SK-N-SH (cell line): Measurements from ENCODE around the gene HOXC11. TPM values are rescaled to one million over a fixed set of nuclear protein-coding genes. Genes with fewer than 3 reads are reported as not detected.
A peak's percentile ranks its signal among the peaks of the same experiment; 100 is the strongest.

ENCODE experiments used
- CTCF ChIA-PET: fragments of 300-600, 350-600 bp; formaldehyde crosslinking; extraction: SDS; loops from one replicate; lab custom pipeline; 2021; lab: Yijun Ruan, JAX
- POLR2A ChIA-PET: fragments of 350-600 bp; sonication (Branson Sonifier 250); formaldehyde crosslinking; extraction: SDS; loops from one replicate; lab custom pipeline; 2020; ENCODE audit warnings: antibody characterized with exemption, inconsistent platforms; lab: Yijun Ruan, JAX
- DNase-seq: peaks from one replicate; pipeline ENCODE4 v3.0.0; 2012
- H2AFZ ChIP-seq: fragments of 200-600 bp; sonication (generic); 2 replicates; pipeline ENCODE4 v1.8.1; 2016; ENCODE audit warnings: antibody characterized with exemption, mild to moderate bottlenecking, low read depth
- H3F3A ChIP-seq: fragments of 200-600 bp; sonication (generic); replicated peaks from 2 replicates; pipeline ENCODE3; 2016; ENCODE audit warnings: antibody characterized with exemption, mild to moderate bottlenecking; ENCODE audit not compliant: insufficient read depth
- H3K27ac ChIP-seq, 2 experiments: fragments of 200-500 bp in 1 of 2; fragments of 200-600 bp in 1 of 2; sonication (Bioruptor generic) in 1 of 2; sonication (generic), shearing (Covaris generic) in 1 of 2; 2 replicates each; pipeline versions ENCODE4 v1.5.1 to v1.6.1; 2014 to 2016; ENCODE audit warnings: low read depth in 2 of 2, inconsistent platforms in 1 of 2, low read length in 1 of 2, mild to moderate bottlenecking in 1 of 2, mixed read lengths in 1 of 2
- H3K27me3 ChIP-seq: fragments of 200-600 bp; sonication (generic), shearing (Covaris generic); 2 replicates; pipeline ENCODE4 v1.6.1; 2016; ENCODE audit warnings: mixed run types; ENCODE audit not compliant: insufficient read depth
- H3K36me3 ChIP-seq, 2 experiments: fragments of 200-500 bp in 1 of 2; fragments of 200-600 bp in 1 of 2; sonication (Bioruptor generic) in 1 of 2; sonication (generic) in 1 of 2; replicated peaks in 1 of 2; 2 replicates each; pipeline versions ENCODE3 to v1.5.1; 2014 to 2016; ENCODE audit warnings: low read length in 1 of 2, mild to moderate bottlenecking in 1 of 2; ENCODE audit not compliant: insufficient read depth in 2 of 2, control insufficient read depth in 1 of 2
- H3K4me1 ChIP-seq, 2 experiments: fragments of 200-500 bp in 1 of 2; fragments of 200-600 bp in 1 of 2; sonication (Bioruptor generic) in 1 of 2; sonication (generic), shearing (Covaris generic) in 1 of 2; 2 replicates each; pipeline versions ENCODE4 v1.5.1 to v1.6.1; 2014 to 2016; ENCODE audit warnings: low read depth in 1 of 2, low read length in 1 of 2, mixed run types in 1 of 2; ENCODE audit not compliant: insufficient read depth in 2 of 2, control insufficient read depth in 1 of 2
- H3K4me2 ChIP-seq: fragments of 200-600 bp; sonication (generic), shearing (Covaris generic); 2 replicates; pipeline ENCODE4 v1.6.1; 2017; ENCODE audit warnings: mixed run types
- H3K4me3 ChIP-seq, 2 experiments: fragments of 200-500 bp in 1 of 2; fragments of 200-600 bp in 1 of 2; sonication (Bioruptor generic) in 1 of 2; sonication (generic), shearing (Covaris generic) in 1 of 2; 2 replicates each; pipeline versions ENCODE4 v1.5.1 to v1.8.1; 2014 to 2016; ENCODE audit warnings: low read depth in 2 of 2, inconsistent platforms in 1 of 2, low read length in 1 of 2, mild to moderate bottlenecking in 1 of 2, mixed read lengths in 1 of 2, moderate library complexity in 1 of 2
- H3K79me2 ChIP-seq: fragments of 200-600 bp; sonication (generic); 2 replicates; pipeline ENCODE4 v1.8.1; 2017; ENCODE audit warnings: mild to moderate bottlenecking; ENCODE audit not compliant: insufficient read depth
- H3K9ac ChIP-seq: fragments of 200-600 bp; sonication (generic); 2 replicates; pipeline ENCODE4 v1.6.1; 2017; ENCODE audit warnings: mixed run types
- H3K9me2 ChIP-seq: fragments of 200-600 bp; sonication (generic); 2 replicates; pipeline ENCODE4 v1.6.1; 2017; ENCODE audit warnings: mixed run types
- H3K9me3 ChIP-seq: fragments of 200-600 bp; sonication (generic); 2 replicates; pipeline ENCODE4 v1.6.1; 2017; ENCODE audit warnings: mixed run types, mild to moderate bottlenecking, moderate library complexity
- H4K20me1 ChIP-seq: fragments of 200-600 bp; sonication (generic); 2 replicates; pipeline ENCODE4 v1.6.1; 2017; ENCODE audit warnings: mild to moderate bottlenecking, mixed run types; ENCODE audit not compliant: insufficient read depth
- CHD2 ChIP-seq: fragments of 150-350 bp; IDR thresholded peaks from 2 replicates; pipeline ENCODE4 v1.6.1; 2018; ENCODE audit warnings: low read length; ENCODE audit not compliant: partially characterized antibody
- FOSL2 ChIP-seq: IDR thresholded peaks from 2 replicates; pipeline ENCODE4 v1.4.0; 2012; ENCODE audit warnings: low read depth, mild to moderate bottlenecking, moderate library complexity, borderline replicate concordance
- FOXJ3 ChIP-seq: sonication (generic); formaldehyde crosslinking; IDR thresholded peaks from 2 replicates; pipeline ENCODE4 v1.5.1; 2020; ENCODE audit warnings: mild to moderate bottlenecking, missing genetic modification reagents
- FOXM1 ChIP-seq: IDR thresholded peaks from 2 replicates; pipeline ENCODE4 v1.4.0; 2012; ENCODE audit warnings: low read depth, mild to moderate bottlenecking
- IRF3 ChIP-seq: fragments of 150-350 bp; IDR thresholded peaks from 2 replicates; pipeline ENCODE4 v1.6.1; 2016; ENCODE audit warnings: mild to moderate bottlenecking, low read depth, low read length
- JUND ChIP-seq: IDR thresholded peaks from 2 replicates; pipeline ENCODE4 v1.4.0; 2012
- MAX ChIP-seq: IDR thresholded peaks from 2 replicates; pipeline ENCODE4 v1.4.0; 2012; ENCODE audit warnings: low read depth
- NFIC ChIP-seq: IDR thresholded peaks from 2 replicates; pipeline ENCODE4 v1.4.0; 2012; ENCODE audit warnings: borderline replicate concordance
- PBX3 ChIP-seq: IDR thresholded peaks from 2 replicates; pipeline ENCODE4; 2012
- RAD21 ChIP-seq: IDR thresholded peaks from 2 replicates; pipeline ENCODE4 v1.6.1; 2012; ENCODE audit warnings: mild to moderate bottlenecking, low read length
- RCOR1 ChIP-seq: fragments of 150-350 bp; IDR thresholded peaks from 2 replicates; pipeline ENCODE4 v1.6.1; 2017; ENCODE audit warnings: antibody characterized with exemption, low read length
- RFX5 ChIP-seq: IDR thresholded peaks from 2 replicates; pipeline ENCODE4 v1.6.1; 2012; ENCODE audit warnings: mild to moderate bottlenecking, improper control_type of control experiment, low read length
- RXRA ChIP-seq: IDR thresholded peaks from 2 replicates; pipeline ENCODE4 v1.4.0; 2012; ENCODE audit warnings: low read depth, mild to moderate bottlenecking, borderline replicate concordance
- TAF1 ChIP-seq: IDR thresholded peaks from 2 replicates; pipeline ENCODE4 v1.6.1; 2012; ENCODE audit warnings: low read depth, mild to moderate bottlenecking, low read length, moderate library complexity, borderline replicate concordance
- TCF12 ChIP-seq: IDR thresholded peaks from 2 replicates; pipeline ENCODE4 v1.4.0; 2012
- YY1 ChIP-seq: IDR thresholded peaks from 2 replicates; pipeline ENCODE4 v1.4.0; 2012; ENCODE audit warnings: low read depth, mild to moderate bottlenecking
- ZBTB33 ChIP-seq: IDR thresholded peaks from 2 replicates; pipeline ENCODE4 v1.4.0; 2012; ENCODE audit warnings: low read depth, borderline replicate concordance
- WGBS: methylation state at CpG from one replicate; pipeline ENCODE4 v1.1.6; 2017; ENCODE audit warnings: low lambda C conversion rate; 5-methylcytosine and 5-hydroxymethylcytosine counted together
- polyA plus RNA-seq, 3 experiments: library from polyadenylated mRNA; depleted of rRNA; stranded (reverse); fragments of >200 nt; gene quantifications; 2 replicates each; pipeline ENCODE4 v1.2.3, GENCODE V29; 2012
- TF ChIP-seq, protein P1 (sequence below): IDR thresholded peaks from 2 replicates; pipeline ENCODE4 v1.4.0; 2012; ENCODE audit warnings: low read depth, borderline replicate concordance

Gene HOXC11
- polyA plus RNA-seq, 1 of the 3 experiments (the other 2 are of a cell fraction): not detected

GRCh38 chr12:54001283-54002187 is 28.6 kb downstream of the HOXC11 start:
- Histone ChIP-seq H3K36me3 (no peaks in the 10 kb centered on the region), H3K27me3 (peaks cover 13% of the 10 kb centered on the region; the same call in 1 of the 2 replicates), H3F3A (no peaks in the 10 kb centered on the region)
- DNase-seq: no peak
- no peak for TF ChIP-seq MAX
- TF ChIP-seq CHD2: no peak
- no peak for TF ChIP-seq RFX5
- no peak for TF ChIP-seq PBX3
- no peak for TF ChIP-seq RCOR1
- no peak for TF ChIP-seq NFIC
- TF ChIP-seq IRF3: no peak
- no peak for TF ChIP-seq FOXM1
- TF ChIP-seq TAF1: no peak
- no peak for TF ChIP-seq RAD21
- no peak for TF ChIP-seq FOXJ3
- no peak for TF ChIP-seq FOSL2
- TF ChIP-seq, protein P1, sequence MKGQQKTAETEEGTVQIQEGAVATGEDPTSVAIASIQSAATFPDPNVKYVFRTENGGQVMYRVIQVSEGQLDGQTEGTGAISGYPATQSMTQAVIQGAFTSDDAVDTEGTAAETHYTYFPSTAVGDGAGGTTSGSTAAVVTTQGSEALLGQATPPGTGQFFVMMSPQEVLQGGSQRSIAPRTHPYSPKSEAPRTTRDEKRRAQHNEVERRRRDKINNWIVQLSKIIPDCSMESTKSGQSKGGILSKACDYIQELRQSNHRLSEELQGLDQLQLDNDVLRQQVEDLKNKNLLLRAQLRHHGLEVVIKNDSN: no peak
- TF ChIP-seq TCF12: no peak
- TF ChIP-seq JUND: no peak
- TF ChIP-seq ZBTB33: no peak
- no peak for TF ChIP-seq RXRA
- no peak for TF ChIP-seq YY1
- TF ChIP-seq, all 33 proteins: peak for 0
- CTCF ChIA-PET: interaction anchor here (1.3 to 24.5 kb wide), 9 partner anchors 10 to 367 kb away, joined by 3 to 568 read pairs (median 57); partner anchors contain the start of genes HOXC10 and SMUG1
- no peak overlapping the region; the same call in 1 of the 2 replicates for H3K9ac ChIP-seq
- peak overlapping the region; percentile 99; the same call in 1 of the 2 replicates for H3K4me2 ChIP-seq
- H4K20me1 ChIP-seq: no peaks in the 10 kb centered on the region
- no peaks in the 10 kb centered on the region for H3K9me2 ChIP-seq
- H3K79me2 ChIP-seq: no peaks in the 10 kb centered on the region
- POLR2A ChIA-PET: interaction anchor here (2.1 kb wide), 1 partner anchor 13 kb away, joined by 5 read pairs; no protein-coding TSS in a partner anchor
- H3K4me1 ChIP-seq: peaks cover 0 to 18% of the 10 kb centered on the region in 2 experiments; a peak in 2 of 4 replicates
- 88% methylated on average over 8 of the region's 8 CpGs for WGBS
- peak overlapping the region in 1 of 2 experiments; percentile 80; a peak in 1 of 4 replicates for H3K4me3 ChIP-seq
- no peak overlapping the region for H2AFZ ChIP-seq
- no peaks in the 10 kb centered on the region for H3K9me3 ChIP-seq
- no peak overlapping the region for H3K27ac ChIP-seq
